Activated naive CD4-positive, alpha-beta T cell treated with anti-CD3 and anti-CD28 coated beads for 36 hours (primary cell): ENCODE data around the gene PPFIA1. TPM values are rescaled to one million over a fixed set of nuclear protein-coding genes. Genes with fewer than 3 reads are reported as not detected.

ENCODE experiments used
- CTCF ChIA-PET: fragments of 350-600 bp; sonication (Branson Sonifier 250); formaldehyde crosslinking; loops from one replicate; lab custom pipeline; 2021; ENCODE audit warnings: antibody characterized with exemption; lab: Charles Lee
- DNase-seq: peaks from one replicate; pipeline ENCODE4 v3.0.0-alpha.2; 2020
- H3K27ac Mint-ChIP-seq: one replicate; pipeline ENCODE4 v1.8.0; 2021; ENCODE audit warnings: mild to moderate bottlenecking, mixed read lengths
- H3K27me3 Mint-ChIP-seq: one replicate; pipeline ENCODE4 v1.8.0; 2021; ENCODE audit warnings: low read depth, mixed read lengths
- H3K36me3 Mint-ChIP-seq: one replicate; pipeline ENCODE4 v1.8.0; 2021; ENCODE audit warnings: low read depth, mixed read lengths
- H3K4me1 Mint-ChIP-seq: one replicate; pipeline ENCODE4 v1.8.0; 2021; ENCODE audit warnings: low read depth, mixed read lengths
- H3K4me3 Mint-ChIP-seq: one replicate; pipeline ENCODE4 v1.8.0; 2021; ENCODE audit warnings: mild to moderate bottlenecking, moderate library complexity, mixed read lengths
- H3K9me3 Mint-ChIP-seq: one replicate; pipeline ENCODE4 v1.8.0; 2021; ENCODE audit warnings: mixed read lengths
- intact Hi-C: fragments of 100-400 bp; cut with micrococcal nuclease; formaldehyde crosslinking; loops from one replicate; pipeline ENCODE4 v1.15.1; 2023
- total RNA-seq, 2 experiments: library from RNA; stranded (reverse); gene quantifications; one replicate each; pipeline ENCODE4 v1.2.3, GENCODE V29; 2021

The PPFIA1 gene
- total RNA-seq, 2 experiments from 2014 or later: 15.9 to 21.7 TPM

GRCh38 chr11:70304208-70304603 is 33.7 kb downstream of the PPFIA1 start:
- Mint-ChIP-seq H3K9me3 (no peaks in the 10 kb centered on the region), H3K36me3 (peaks cover 14% of the 10 kb centered on the region), H3K27me3 (no peaks in the 10 kb centered on the region), H3K27ac (no peak overlapping the region), H3K4me3 (no peak overlapping the region), H3K4me1 (peaks cover 6% of the 10 kb centered on the region)
- CTCF ChIA-PET: interaction anchor here (0.7 kb wide), 1 partner anchor 112 kb away, joined by 3 read pairs; no protein-coding TSS in a partner anchor
- intact Hi-C loops: no loop called here
- no peak for DNase-seq

DNA sequence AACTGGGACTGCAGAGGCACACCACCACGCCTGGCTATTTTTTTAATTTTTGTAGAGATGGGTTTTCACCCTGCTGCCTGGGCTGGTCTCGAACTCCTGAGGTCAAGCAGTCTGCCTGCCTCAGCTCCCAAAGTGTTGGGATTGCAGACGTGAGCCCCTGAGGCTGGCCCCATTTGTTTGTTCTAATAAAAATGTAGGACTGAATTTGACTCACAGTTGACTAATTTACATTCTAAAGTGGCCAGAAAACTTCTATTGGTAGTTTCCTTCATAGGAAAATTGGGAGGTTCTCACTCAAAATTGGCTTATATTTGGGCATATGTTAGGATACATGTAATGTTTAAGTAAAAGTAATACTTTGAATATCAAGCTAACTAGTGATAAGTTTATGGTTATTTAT is 35.0 kb downstream of the PPFIA1 start:
- intact Hi-C loops: no loop called here

DNA sequence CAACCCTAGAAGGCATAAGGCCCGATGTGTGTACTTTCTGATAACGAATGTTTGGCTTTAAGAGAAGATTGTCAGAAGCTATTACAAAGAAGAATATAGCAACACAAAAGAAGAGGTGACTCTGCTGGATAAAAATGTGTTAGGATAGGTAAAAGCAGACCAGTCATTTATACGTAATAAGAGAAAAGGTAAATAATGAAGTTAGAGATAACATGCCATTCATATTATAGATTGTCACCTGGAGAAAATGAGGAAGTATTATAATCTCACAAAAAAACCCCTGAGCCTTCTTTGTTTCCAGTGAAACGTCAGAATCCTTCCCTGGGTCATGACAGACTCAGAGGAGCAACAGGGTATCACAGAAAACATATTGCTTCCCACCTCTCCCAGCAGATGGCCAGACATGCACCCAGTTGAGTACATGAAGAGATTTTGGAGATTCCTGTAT is 36.1 kb downstream of the PPFIA1 start:
- no peak for DNase-seq
- H3K27ac Mint-ChIP-seq: no peak overlapping the region
- H3K9me3 Mint-ChIP-seq: no peaks in the 10 kb centered on the region
- H3K36me3 Mint-ChIP-seq: peaks cover 11% of the 10 kb centered on the region
- no peak overlapping the region for H3K4me3 Mint-ChIP-seq
- no peaks in the 10 kb centered on the region for H3K27me3 Mint-ChIP-seq
- CTCF ChIA-PET: no interaction called here
- intact Hi-C loops: no loop called here
- H3K4me1 Mint-ChIP-seq: peaks cover 7% of the 10 kb centered on the region

More for the DNA sequence above, 35.0 kb downstream of the PPFIA1 start:
- Mint-ChIP-seq H3K27ac (no peak overlapping the region), H3K36me3 (peaks cover 9% of the 10 kb centered on the region), H3K9me3 (no peaks in the 10 kb centered on the region), H3K27me3 (no peaks in the 10 kb centered on the region), H3K4me3 (no peak overlapping the region), H3K4me1 (peaks cover 4% of the 10 kb centered on the region)
- CTCF ChIA-PET: no interaction called here
- no peak for DNase-seq

DNA sequence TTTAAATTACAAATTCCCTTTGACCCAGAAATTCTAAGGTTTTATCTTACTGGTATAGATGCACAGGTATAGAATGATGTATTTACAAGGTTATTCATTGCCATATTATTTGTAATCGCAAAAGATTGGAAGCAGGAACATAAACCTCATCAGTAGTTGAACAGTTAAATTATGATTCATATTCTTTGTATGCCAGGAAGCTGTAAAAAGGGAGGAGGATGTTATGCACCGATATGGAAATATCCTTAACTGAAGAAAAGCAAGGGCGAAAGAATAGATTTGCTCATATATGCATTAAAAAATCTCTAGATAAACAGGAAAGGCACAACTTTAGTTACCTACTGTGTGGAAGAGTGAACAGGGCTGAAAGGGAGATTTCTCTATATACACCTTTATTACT is 36.7 kb downstream of the PPFIA1 start:
- CTCF ChIA-PET: interaction anchor here (0.7 kb wide), 1 partner anchor 387 kb away, joined by 4 read pairs; no protein-coding TSS in a partner anchor
- intact Hi-C loops: no loop called here
- Mint-ChIP-seq H3K9me3 (no peaks in the 10 kb centered on the region), H3K4me1 (peaks cover 9% of the 10 kb centered on the region), H3K4me3 (no peak overlapping the region), H3K27ac (no peak overlapping the region), H3K36me3 (peaks cover 11% of the 10 kb centered on the region), H3K27me3 (no peaks in the 10 kb centered on the region)
- no peak for DNase-seq

DNA sequence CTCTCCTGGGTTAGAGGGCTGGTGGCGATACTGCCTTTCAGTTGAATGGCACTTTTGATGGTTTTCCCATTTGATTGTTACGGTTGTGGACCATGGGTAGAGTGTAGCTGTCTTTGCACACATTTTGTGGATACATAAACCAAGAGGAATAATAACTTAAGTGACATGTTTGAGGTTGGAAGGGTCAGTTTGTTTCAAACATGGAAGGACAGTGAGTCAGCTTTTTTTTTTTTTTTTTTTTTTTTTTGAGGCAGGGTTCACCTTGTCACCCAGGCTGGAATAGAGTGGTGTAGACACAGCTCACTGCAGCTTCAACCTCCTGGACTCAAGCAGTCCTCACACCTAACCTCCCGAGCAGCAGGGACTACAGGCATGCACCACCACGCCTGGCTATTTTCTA is 41.1 kb downstream of the PPFIA1 start:
- Mint-ChIP-seq H3K36me3 (peaks cover 15% of the 10 kb centered on the region), H3K9me3 (no peaks in the 10 kb centered on the region), H3K4me3 (no peak overlapping the region), H3K27me3 (no peaks in the 10 kb centered on the region), H3K27ac (no peak overlapping the region), H3K4me1 (peaks cover 28% of the 10 kb centered on the region)
- DNase-seq: no peak
- intact Hi-C loops: no loop called here
- CTCF ChIA-PET: no interaction called here

DNA sequence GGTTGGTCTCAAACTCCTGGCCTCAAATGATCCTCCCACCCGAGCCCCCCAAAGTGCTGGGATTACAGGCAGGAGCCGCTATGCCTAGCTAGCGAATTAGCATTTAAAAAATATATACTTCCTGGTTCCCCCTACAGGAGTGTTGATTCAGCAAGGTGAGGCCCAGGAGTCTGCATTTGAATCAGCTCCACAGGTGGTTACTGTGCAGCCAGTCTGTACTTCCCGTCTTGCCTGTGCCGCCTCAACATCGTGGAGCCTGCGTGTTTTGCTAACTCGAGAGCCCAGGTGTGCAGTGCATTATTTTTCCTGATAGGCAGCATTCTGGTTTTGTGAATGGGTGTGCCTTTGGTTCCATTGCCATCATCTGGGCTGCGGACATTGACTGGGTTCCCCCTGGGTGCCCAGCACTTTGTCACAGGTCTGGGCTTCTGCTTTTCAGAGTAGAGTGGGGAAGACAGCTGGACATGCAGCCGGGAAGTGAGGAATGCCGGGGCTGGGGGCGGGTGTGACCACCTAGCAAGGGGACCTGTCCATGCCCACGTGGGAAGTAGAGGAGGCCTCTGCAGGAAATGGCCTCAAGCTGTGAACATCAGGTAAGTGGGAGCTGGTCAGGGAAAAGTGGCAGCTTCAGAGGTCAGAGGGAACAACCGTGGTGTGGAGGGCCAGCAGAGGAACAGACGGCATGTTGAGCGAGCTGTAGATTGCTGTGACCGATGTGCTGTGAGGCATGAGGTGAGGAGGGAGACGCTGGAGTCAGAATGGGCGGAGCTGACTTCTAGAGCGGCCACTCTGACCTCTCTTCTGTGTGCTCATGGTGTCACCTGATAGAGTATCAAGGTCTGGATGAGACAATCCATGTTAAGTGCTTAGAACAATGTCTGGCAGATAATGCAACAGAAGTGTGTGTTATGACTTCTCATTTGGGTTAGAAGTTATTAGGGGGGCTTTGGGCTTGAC is 42.2 kb downstream of the PPFIA1 start:
- intact Hi-C loops: no loop called here
- Mint-ChIP-seq H3K4me1 (peaks cover 24% of the 10 kb centered on the region), H3K36me3 (peaks cover 10% of the 10 kb centered on the region), H3K27ac (no peak overlapping the region), H3K9me3 (no peaks in the 10 kb centered on the region), H3K4me3 (no peak overlapping the region), H3K27me3 (no peaks in the 10 kb centered on the region)
- CTCF ChIA-PET: no interaction called here
- no peak for DNase-seq

DNA sequence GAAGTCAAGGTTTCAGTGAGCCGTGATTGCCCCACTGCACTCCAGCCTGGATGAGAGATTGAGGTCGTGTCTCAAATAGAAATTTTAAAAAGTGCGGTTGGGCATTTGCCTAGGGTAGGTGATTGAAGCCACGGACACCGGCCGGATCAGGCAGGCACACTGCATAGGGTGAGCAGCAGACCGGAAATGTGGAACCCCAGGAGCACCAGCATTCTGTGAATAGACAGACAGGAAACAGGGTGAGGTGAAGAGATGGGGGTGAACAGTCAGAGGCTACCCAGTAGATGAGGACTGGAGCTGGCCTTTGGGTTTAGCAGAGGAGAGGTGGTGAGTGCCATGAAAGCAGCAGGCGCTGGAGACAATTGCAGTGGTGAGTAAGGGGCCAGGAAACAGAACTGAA is 43.5 kb downstream of the PPFIA1 start:
- Mint-ChIP-seq H3K27me3 (no peaks in the 10 kb centered on the region), H3K27ac (no peak overlapping the region), H3K36me3 (peaks cover 10% of the 10 kb centered on the region), H3K4me3 (no peak overlapping the region), H3K9me3 (no peaks in the 10 kb centered on the region), H3K4me1 (peaks cover 24% of the 10 kb centered on the region)
- no peak for DNase-seq
- CTCF ChIA-PET: no interaction called here
- intact Hi-C loops: no loop called here

- intact Hi-C loops: no loop called here
- DNase-seq: no peak
- H3K9me3 Mint-ChIP-seq: no peaks in the 10 kb centered on the region
- H3K27ac Mint-ChIP-seq: no peak overlapping the region
- H3K27me3 Mint-ChIP-seq: no peaks in the 10 kb centered on the region
- H3K4me3 Mint-ChIP-seq: no peak overlapping the region
- peaks cover 24% of the 10 kb centered on the region for H3K4me1 Mint-ChIP-seq
- CTCF ChIA-PET: no interaction called here
- peaks cover 10% of the 10 kb centered on the region for H3K36me3 Mint-ChIP-seq
Observed at GRCh38 chr11:70314730-70315129, 44.2 kb downstream of the PPFIA1 start.

- CTCF ChIA-PET: no interaction called here
Observed at GRCh38 chr11:70315716-70316115, 45.2 kb downstream of the PPFIA1 start.

DNA sequence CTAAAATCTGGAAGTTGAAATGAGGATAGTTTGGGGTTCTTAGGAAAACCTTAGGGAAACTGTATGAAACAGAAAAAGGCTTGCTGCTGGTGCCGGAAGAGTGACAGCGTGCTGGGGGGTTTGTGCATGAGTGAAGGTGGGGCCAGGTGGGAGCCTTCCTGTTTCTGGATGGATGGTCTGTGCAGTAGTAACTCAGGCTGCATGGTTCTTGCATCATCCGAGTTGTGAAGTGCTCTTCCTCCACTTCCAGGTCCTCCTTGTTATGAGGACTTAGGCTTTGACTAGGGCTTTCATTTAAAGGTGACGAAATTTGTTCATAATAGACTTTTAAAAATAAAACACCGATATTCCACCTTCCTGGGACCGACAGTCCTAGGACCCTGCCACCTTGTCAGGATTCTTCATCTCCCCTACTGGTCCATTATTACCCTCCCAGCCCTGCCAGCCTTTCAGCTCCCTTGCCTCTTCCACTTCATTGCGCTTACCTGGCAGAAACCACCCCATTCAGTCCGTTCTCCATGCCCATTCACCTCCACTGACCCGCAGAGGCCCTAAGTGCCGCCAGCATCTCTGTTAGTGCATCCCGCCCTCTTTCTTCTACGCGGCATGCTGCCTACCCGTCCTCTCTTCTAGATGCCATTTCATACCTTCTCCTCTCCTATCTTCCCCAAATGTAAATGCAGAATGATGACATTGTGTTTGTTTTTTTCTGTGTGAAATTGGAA is 47.3 kb downstream of the PPFIA1 start:
- Mint-ChIP-seq H3K9me3 (no peaks in the 10 kb centered on the region), H3K36me3 (peaks cover 6% of the 10 kb centered on the region), H3K4me1 (peaks cover 16% of the 10 kb centered on the region), H3K27me3 (no peaks in the 10 kb centered on the region), H3K4me3 (no peak overlapping the region), H3K27ac (no peak overlapping the region)
- no peak for DNase-seq
- intact Hi-C loops: no loop called here
- CTCF ChIA-PET: no interaction called here

More at GRCh38 chr11:70315716-70316115, 45.2 kb downstream of the PPFIA1 start:
- no peak for DNase-seq
- intact Hi-C loops: no loop called here
- no peaks in the 10 kb centered on the region for H3K9me3 Mint-ChIP-seq
- peaks cover 10% of the 10 kb centered on the region for H3K36me3 Mint-ChIP-seq
- no peak overlapping the region for H3K4me3 Mint-ChIP-seq
- peaks cover 24% of the 10 kb centered on the region for H3K4me1 Mint-ChIP-seq
- no peak overlapping the region for H3K27ac Mint-ChIP-seq
- no peaks in the 10 kb centered on the region for H3K27me3 Mint-ChIP-seq

- Mint-ChIP-seq H3K9me3 (no peaks in the 10 kb centered on the region), H3K4me1 (peaks cover 2% of the 10 kb centered on the region), H3K4me3 (no peak overlapping the region), H3K36me3 (peaks cover 3% of the 10 kb centered on the region), H3K27ac (no peak overlapping the region), H3K27me3 (no peaks in the 10 kb centered on the region)
- DNase-seq: no peak
- intact Hi-C loops: no loop called here
- CTCF ChIA-PET: no interaction called here
Observed at GRCh38 chr11:70319396-70320076, 49.0 kb downstream of the PPFIA1 start.

GRCh38 chr11:70322666-70323065 is 52.2 kb downstream of the PPFIA1 start:
- no peak for DNase-seq
- CTCF ChIA-PET: no interaction called here
- intact Hi-C loops: no loop called here
- Mint-ChIP-seq H3K36me3 (peaks cover 12% of the 10 kb centered on the region), H3K9me3 (no peaks in the 10 kb centered on the region), H3K4me1 (no peaks in the 10 kb centered on the region), H3K27me3 (no peaks in the 10 kb centered on the region), H3K27ac (no peak overlapping the region), H3K4me3 (no peak overlapping the region)
